GM21515 (cell line): ENCODE data around the gene ST14.

Source experiments
- ATAC-seq: cut with Tn5 transposase; IDR thresholded peaks from one replicate; pipeline ENCODE4 v1.9.1; 2021; ENCODE audit not compliant: unreplicated experiment

ST14 gene

GRCh38 chr11:130159657-130160497, at the start of gene ST14:
Gene ST14, plus strand, starts transcription at chr11:130159782. Its CDS starts 198 bp downstream, at chr11:130159980.
- ATAC-seq = no peak

- ATAC-seq = no peak
Measured at GRCh38 chr11:130110339-130111108, 49.1 kb upstream of the ST14 start.

GRCh38 chr11:130112071-130112830, 47.3 kb upstream of the ST14 start:
- ATAC-seq = no peak

GRCh38 chr11:130114281-130114680, 45.3 kb upstream of the ST14 start:
- ATAC-seq = no peak

- no peak for ATAC-seq
Measured at GRCh38 chr11:130114726-130115125, 44.9 kb upstream of the ST14 start.

- no peak for ATAC-seq
Measured at GRCh38 chr11:130115218-130115617, 44.4 kb upstream of the ST14 start.

GRCh38 chr11:130118165-130118564, 41.4 kb upstream of the ST14 start:
- ATAC-seq = peak; percentile 89

- peak; percentile 46 for ATAC-seq
Measured at GRCh38 chr11:130118636-130119387, 40.8 kb upstream of the ST14 start.

- ATAC-seq = no peak
Measured at GRCh38 chr11:130120045-130120444, 39.5 kb upstream of the ST14 start.

- ATAC-seq = no peak
Measured at GRCh38 chr11:130121445-130121978, 38.1 kb upstream of the ST14 start.

- ATAC-seq = no peak
Measured at GRCh38 chr11:130122141-130122575, 37.4 kb upstream of the ST14 start.

GRCh38 chr11:130123414-130124040, 36.1 kb upstream of the ST14 start:
- no peak for ATAC-seq

- ATAC-seq = no peak
Measured at GRCh38 chr11:130124096-130124495, 35.5 kb upstream of the ST14 start.

GRCh38 chr11:130125638-130126037, 33.9 kb upstream of the ST14 start:
- ATAC-seq = no peak

- no peak for ATAC-seq
Measured at GRCh38 chr11:130126516-130126915, 33.1 kb upstream of the ST14 start.

GRCh38 chr11:130127509-130127908, 32.1 kb upstream of the ST14 start:
- no peak for ATAC-seq

GRCh38 chr11:130128626-130129025, 31.0 kb upstream of the ST14 start:
- ATAC-seq = no peak

- ATAC-seq = no peak
Measured at GRCh38 chr11:130129922-130130321, 29.7 kb upstream of the ST14 start.

- ATAC-seq = peak; percentile 75
Measured at GRCh38 chr11:130131961-130132850, 27.4 kb upstream of the ST14 start.
